Stimulated activated naive CD4-positive, alpha-beta T cell (primary cell): ENCODE results near the gene MMAB.

Experiments
- DNase-seq, 6 experiments: peaks; one replicate each; lab custom pipeline; 2025; lab: John Stamatoyannopoulos, UW

MMAB gene

DNA sequence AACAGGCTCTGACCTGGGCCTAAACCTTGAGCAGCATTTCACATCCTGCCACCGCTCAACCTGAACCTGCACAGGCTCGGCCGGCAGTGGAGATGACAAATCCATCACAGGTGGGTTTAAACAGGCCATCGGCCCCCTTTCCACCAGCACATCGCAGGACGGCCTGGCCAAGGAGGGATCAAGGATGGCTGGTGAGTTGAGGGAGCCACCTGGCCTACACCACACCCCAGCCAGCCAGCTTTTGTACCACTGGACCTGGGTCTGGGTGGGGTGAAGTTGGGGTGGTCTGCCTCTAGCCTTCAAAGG is 14.2 kb downstream of the MMAB start:
- DNase-seq: no peak

DNA sequence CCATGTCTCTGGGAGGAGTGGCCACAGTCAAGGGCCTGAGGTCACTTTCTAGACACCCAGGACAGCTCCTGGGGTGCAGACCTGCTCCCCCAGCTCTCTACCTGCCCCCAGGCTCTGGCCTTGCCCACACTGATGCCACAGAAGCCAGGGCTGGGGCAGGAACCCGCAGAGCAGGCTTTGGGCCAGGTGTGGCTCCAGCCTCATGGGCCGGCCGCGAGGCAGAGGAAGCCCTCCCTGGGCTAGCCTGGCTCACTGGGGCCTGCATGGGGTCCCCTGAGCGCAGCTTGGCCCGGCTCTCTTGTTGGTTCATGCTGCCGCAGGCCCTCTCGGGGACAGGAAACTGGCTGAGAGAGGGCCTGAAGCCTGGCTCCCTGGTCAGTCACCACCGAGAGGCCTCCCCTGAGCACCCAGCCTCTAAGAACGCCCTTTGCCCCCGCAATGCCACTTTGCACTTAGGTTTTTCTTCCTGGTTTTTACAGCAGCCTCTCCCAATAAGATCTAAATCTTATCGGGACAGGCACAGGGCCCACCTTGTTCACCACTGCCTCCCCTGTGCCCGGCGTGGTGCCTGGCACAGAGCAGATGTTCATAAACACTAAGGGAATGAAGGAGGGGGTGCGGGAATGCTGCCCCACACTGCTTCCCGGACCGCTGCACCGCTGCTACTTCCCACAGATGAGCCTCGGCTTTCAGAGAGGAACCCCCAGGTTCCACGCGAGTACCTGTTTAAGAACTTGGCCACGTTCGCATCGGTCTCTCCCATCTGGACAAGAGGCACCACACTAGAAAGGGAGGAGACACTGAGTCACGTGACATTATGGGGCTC is 14.7 kb downstream of the MMAB start:
- DNase-seq: no peak

DNA sequence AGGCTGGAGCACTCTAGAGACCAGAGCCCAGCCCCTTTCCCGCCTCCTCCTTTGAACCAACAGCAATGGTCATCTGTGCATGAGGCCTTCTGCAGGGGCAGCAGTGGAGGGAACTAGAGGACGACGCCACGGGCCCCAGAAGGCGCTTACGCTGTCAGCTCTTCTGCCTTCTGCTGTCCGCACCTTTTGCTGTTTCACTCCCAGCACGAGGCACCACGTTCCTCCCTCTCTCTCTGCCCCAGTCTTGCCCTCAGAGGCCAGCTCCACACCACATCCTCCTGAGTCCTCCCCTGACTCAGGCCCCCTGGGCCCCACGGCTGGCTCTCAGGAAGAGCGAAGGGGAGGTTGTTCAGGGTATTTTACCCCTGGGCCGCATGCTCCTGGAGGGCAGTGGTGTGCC is 15.5 kb downstream of the MMAB start:
- DNase-seq: no peak

DNA sequence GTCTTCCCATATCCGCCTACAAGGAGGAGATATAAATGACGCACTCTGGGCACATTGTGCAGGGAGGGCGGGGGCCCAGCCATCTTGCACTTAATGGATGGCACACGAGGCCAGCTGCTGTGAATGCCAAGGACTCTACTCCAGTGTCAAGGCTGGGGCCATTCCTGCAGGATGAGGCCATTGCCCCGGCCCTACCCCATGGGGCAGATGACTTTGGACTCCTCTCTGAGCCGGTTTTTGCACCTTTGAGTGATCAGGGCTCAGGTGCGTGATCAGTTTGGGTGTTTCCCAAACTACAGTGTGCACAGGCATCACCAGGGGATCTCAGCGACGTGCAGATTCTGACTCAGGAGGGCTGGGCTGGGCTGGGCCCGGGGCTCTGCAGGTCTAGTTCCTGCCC is 16.1 kb downstream of the MMAB start:
- DNase-seq: no peak

DNA sequence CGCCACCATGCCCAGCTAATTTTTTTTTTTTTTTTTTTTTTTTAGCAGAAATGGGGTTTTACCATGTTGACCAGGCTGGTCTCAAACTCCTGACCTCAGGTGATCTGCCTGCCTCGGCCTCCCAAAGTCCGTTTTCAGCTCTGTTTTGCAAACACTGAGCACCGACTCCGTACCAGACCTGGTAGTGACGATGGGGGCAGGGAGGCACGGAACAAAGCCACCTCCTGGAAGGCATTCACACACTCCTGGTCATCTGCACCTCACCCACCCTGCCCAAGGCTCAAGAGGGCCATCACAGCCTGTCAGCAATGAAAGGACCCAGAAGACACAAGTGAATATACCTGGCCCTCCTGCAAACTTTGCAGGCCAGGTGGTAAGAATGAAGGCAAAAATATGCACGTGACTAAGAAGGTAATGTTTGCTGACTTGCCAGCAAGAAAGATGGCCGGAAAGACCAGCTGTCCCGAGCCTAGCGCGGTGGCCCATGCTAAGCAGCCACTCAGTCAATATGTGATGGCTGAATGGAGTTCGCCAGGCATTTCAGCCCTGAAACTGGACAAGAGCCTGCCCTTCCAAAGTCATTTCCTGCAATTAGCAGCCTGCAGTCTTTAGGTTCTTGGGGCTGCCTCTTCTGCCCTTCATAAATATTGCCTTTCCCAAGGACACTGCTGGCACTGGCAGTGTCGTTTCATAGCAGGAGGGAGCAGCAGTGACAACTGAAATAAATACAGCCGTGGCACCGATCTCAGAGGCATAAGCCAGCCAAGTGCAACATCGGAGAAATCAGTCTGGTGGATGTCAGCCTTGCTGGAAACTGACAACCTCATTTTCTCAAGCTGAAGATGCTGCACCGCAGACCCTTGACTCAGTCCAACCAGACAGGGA is 17.6 kb downstream of the MMAB start:
- no peak for DNase-seq

DNA sequence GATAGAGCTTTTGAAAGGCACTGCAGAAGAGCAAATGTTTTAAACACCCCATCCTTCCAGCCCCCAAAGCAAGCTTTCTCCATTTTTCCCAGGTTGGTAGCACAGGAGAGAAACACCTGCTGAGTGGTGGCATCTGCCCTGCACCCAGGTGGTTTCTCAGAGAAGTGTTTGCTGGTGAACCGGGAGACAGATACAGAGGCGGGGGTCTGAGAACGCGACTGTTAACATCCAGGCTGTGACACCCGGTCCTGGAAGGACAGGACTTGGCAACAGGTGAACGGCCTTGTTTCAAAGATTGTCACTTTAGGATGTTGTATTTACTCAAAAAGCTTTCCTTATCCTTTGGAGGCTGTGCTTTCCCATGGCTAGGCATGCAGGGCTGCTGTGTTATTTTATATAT is 18.5 kb downstream of the MMAB start:
- no peak for DNase-seq

DNA sequence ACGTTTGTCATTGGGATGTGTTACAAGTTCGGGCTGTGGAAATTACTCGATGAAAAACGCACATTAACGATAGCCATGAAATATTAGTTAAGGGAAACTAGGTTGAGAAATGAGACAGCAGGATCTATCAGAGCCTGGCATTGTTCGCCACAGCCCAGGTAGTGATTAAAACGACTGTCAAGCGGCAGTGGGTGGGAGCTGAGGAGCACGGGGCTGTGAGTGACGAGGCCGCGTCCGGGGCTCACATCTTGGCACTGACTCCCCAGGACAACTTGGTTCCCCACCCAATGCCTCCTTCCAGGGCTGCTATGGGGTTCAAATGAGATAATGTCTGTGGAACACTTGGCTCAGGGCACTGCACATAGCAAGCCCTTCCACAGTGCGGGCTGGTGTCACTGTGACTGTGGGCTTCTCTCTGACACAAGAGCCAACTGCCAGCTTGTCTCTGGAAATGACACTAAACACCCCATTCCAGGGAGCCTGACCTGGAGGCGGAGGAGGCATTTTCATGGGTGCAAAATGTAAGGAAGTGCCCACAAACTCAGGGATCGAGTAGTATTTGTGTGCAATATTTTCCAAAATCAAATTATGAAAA is 19.3 kb downstream of the MMAB start:
- DNase-seq: no peak

DNA sequence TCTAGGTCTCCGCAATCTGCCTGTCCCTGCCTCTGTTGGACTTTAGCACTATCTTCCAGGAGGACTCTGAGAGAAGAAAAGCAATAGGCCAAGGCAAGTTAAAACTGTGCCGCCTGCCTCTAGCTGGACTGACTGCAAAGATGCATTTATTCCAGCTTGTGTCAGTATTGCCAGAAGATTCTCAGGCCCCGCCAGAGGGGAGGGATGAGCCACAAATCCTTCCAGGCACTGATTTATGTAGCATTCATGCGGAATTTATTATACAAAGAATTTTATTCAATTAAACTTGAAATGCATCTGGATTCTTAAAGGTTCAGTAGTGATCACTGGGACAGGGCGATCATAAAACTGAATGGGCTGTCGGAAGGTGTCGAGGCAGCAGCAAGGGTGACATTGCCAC is 19.8 kb downstream of the MMAB start:
- no peak for DNase-seq

DNA sequence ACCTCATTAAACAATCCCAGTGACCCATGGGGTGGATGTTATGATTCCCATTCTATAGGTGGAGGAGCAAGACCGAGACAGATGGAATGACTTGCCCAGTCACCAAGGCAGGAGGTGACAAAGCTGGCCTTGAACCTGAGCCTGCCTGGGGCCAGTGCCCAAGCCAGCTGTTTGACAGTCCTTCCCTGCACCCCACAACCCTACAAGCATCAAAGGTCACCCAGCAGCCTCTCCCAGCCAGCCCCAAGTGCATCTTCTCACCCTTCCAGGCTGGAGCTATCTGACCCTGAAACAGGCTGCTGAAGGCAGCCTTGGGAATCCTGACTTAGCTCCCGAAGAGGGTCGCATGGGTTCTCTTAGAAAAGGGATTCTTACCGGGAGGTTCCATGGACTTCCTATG is 20.3 kb downstream of the MMAB start:
- no peak for DNase-seq

DNA sequence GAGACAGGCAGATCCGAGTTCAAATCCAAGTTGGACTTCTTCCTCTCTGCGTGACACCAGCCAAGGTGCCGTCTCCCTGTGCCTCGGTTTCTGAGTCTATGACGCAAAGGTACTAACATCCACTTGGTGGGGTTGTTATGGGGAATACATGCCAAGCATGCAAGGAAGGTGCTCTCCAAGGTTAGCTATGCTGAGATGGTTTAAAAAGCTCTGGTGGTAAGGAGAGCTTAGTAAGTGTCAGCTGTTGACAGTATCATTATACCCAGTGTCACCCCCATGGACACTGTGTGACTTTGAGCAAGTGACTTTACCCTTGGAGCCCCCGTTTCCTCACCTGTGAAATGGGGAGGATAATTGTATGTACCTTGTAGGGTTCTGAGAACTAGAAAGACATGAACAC is 22.2 kb downstream of the MMAB start:
- no peak for DNase-seq

DNA sequence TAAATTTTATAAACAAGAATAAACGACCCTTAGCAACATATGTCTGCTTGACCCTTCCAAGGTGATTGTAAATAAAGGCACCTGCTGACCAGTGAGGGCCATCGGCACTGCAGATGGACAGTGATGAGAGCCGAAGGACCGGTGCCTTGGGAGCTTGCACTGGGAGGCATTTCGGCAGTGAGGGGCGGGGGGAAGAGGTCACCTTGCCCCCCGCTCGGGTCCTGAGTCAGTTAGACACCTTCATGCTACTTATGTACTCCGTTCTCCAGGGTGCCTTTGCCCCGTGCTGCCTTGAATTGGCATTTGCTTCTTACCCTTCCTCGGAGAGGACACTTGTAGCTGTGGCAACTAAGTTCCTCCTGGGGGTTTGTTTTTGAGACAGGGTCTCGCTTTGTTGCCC is 23.0 kb downstream of the MMAB start:
- no peak for DNase-seq

DNA sequence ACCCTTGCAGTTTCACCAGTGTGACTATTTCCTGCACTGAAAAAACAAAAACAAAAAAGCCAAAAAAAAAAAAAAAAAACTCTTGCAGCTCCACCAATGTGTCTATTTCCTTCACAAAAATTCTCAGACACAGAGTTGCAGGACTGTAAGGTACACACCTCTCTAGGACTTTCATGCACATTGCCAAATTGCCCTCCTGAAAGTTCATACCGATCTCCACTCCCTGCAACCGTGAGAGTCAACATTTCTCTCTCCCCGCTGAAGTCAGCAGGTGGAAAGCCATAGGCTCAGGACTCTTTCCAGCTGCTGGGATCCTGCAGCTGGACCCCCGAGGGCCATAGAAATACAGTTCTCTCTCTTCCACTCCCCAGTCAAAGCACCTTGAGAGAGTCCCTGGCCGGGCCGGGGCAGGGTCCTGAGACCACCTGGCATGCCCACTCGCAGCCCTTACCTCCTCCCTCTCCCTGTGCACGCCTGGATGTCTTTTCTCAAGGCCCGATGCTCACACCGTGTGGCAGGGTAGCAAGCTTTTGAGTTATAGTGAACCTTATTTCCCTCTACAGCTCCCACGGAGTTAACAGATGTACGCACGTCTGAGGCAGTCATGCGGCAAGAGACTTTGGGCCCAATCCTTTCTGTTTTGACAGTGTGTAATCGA is 23.6 kb downstream of the MMAB start:
- no peak for DNase-seq

DNA sequence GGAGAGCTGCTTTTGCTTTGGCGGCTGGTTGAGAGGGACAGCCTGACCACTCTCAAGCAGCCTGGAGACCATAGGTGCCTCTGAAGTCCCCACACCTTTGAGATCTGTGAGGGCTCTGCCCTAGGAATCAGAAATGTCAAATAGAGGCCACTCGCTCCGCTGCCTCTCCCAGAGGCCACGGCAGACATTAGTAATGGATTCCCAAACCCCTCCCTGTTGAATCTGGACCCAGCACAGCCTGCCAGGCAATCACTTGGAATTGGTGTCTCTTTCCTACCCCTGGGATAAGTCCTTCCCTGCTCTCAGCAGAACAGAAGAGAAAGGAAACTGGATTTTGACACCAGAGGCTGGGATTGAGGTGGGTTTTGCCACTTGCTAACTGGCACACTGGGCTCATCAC is 25.0 kb downstream of the MMAB start:
- DNase-seq: no peak

DNA sequence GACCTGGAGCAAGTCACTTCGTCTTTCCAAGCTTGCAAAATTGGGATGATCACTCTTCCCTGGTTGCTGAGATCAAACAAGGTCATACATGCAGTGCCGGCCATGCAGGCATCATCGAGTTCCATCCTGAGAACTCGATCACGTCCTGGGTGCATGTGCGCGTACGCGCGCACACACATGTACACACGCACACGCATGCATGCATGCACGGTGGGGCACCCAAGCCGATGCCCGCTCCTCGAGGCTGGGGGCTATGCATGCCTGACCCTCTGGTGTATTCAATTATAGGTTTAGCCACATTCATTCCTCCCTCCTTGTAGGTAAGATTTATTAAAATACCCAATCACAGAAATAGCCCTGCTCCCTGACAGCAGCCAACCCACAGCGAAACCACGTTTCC is 26.0 kb downstream of the MMAB start:
- no peak for DNase-seq

DNA sequence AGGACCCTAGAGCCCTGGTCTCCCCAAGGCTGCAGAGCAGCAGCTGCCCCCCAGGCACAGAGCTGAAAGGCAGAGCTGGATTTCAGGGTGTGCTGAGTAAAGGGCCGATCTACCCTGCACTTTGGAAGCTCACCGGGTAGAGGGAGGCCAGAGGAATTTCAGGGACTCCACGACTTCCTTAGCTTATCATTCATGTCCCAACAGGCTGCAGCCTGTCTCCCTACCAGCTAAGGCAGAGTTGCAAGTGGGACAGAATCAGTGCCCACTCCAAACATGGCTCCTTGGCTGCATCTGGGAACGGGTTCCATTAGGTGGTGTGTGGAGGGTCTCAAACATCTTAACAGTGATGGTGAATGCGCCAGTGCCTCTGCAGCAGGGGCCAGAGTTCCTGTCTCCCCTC is 27.5 kb downstream of the MMAB start:
- DNase-seq: no peak

DNA sequence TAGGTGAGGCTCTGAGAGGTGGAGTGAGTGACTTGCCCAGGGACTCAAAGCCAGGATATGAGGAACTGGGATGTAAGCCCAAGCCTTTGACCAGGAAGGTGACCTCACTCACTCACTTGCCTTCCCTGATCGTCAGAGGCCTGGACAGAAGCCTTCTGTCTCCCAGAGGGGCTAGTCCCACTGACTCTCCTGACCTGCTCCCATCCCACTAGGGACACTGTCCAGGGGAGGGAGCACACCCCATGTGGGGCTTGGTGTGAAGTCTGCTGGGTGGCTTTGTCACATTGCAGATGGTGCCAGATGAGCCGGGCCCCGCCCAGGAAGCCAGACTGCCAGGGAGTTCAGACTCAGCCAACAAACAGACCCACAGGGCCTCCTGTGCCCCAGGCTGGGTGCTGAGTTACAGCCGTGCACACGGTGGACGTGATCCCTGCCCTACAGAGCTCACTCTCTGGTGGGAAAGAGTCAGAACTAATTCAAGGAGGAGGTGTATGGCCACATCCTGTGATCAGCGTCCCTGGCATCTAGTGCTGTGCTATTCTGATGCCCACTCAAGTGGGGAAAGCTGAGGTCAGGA is 28.3 kb downstream of the MMAB start:
- no peak for DNase-seq

DNA sequence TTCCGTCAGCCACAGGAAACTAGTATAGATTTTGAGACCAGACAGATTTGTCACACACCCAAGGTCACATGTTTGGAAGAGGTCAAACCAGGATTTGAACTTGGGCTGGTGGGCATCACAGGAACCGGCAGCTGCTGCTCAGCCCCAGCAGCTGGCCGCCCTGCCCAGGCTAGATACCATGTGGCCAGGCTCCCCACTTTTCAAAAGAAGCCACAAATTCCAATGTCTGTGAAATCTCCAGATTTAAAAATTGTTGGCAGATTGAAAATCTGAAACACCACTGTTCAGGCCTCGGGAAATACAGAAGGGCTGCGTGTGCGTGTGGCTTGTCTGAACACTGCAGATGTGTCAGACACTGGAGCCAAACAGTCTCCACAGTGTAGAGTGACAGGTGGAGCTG is 30.4 kb downstream of the MMAB start:
- DNase-seq: no peak

DNA sequence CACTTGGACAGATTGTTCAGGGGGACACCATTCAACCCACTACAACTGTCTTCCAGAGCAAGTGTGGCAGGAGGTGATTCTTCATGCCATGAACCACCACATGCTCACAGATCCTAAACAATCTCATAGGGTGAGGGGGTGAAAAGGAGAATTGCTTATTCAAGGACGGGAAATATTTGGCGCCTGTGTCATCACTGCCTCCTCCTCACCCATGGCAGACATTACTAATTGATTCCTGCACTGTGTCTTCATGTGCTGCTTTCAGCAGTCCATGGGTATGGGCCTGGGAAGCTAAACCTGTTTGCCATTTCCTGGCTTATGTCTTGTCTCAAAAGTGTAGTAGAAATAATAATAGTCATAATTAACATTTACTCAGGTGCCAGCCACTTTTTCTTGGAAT is 31.3 kb downstream of the MMAB start:
- no peak for DNase-seq

DNA sequence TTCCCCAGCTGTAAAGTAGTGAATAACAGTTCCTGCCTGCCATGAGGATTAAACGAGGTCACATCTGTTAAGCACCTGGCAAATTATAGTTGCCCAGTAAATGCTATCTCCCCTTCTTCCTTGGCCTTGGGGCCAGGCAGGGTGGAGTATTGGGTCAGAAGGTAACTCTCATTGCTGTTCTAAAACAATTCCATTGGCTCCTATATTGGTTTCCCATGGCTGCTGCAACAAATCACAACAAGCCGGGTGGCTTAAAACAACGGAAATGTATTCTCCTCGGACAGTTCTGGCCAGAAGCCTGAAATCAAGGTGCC is 31.9 kb downstream of the MMAB start:
- no peak for DNase-seq

DNA sequence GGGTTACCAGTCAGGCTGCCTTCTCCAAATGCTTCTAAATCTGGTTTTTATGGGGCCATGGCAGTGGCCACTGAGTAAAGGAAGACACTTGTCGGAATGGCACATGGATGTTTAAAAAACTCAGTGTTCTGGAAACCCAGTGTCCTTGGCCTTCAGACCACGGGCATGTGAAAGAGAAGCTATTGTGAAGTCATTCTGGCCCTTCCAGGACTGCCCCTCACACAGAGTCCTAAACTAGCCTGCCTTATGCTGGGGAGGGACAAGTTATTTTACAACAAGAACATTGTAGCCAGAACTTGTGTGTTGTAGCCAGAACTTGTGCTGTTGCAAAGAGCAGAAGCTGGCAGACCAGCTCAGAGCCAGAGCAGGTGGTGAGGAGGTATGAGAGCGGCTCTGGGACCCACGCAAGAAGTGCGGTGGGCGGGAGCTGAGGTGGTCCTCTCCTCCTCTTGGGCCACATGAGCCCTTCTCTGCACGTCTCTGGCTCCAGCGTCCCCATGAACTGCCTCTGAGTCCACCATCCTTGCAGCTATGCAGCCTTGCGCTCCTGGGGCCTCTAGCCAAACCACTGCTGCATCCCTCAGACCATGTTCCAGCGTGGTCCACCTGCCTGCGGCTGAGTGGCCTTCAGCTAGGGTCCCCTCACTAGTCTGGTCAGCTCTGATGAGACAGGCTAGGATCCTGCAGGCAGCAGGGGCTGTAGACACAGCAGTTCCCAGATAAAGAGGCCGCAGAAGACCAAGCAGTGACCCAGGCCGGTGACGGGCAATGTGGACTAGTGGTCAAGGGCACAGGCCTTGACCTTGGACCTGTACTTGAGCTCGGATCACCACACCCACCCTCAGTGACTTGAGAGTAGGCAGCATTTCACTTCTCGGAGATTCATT is 32.5 kb downstream of the MMAB start:
- no peak for DNase-seq

DNA sequence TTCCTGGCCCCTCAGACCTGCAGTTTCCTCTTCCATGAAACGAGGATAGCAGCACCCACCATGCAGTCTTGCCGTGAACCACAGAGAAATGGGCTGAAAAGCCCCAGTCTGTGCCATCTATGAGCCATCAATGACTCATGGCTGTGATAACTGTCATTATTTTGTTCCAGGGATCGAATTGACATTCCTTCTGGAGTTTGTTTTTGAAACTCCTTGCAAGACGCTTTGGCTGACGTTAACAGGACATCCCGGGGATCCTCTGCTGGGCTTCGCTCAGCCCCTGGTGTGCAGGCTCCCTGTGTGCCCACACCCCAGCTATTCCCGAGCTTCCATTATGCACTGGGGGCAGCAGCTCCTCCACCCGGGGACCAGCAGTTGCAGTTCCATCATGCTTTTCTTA is 33.8 kb downstream of the MMAB start:
- DNase-seq: no peak
